ENCODE results near the gene ZNF384. TPM values are rescaled to one million over a fixed set of nuclear protein-coding genes. Genes with fewer than 3 reads are reported as not detected.

Gene ZNF384
- total and polyA plus RNA-seq, 7 donors = 22.0 to 44.9 (median 26.2) TPM

DNA sequence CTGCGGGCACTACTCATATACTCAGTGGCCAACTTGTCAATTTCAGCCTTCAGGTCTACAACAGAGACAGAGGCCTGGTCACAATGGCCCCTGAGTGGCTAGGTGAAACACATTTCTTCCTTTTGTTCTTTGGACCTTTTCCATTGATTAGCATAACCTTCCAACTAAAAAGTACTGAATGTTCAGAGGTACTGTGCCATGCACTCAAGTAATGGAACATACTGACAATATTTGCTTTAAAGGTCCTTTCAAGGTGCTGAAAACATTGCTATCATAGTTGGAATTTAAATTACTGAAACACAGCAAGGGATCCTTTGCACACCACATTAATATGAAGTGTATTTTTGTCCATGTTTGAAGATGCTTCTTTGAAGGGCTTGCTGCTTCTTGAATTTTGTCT lies 35.8 kb downstream of the ZNF384 start:
- Histone ChIP-seq H3K27ac (no peak overlapping the region), H3K4me3 (no peak overlapping the region), H3K9me3 (no peaks in the 10 kb centered on the region), H3K4me1 (no peaks in the 10 kb centered on the region), H3K27me3 (ENCODE audit: insufficient read depth in 3 of 3, low read length in 2 of 3) (no peaks in the 10 kb centered on the region), H3K36me3 (ENCODE audit: insufficient read depth in 1 of 2, low read depth in 1 of 2) (peaks cover 4 to 95% of the 10 kb centered on the region in 2 donors)
- WGBS, 3 donors = 94 to 96% (median 94%) methylated on average over 1 of the region's 1 CpG
- ATAC-seq (no peak), DNase-seq (no peak)
- intact Hi-C loops (cut with DNase I) = no loop called here
- TF ChIP-seq, protein P1, sequence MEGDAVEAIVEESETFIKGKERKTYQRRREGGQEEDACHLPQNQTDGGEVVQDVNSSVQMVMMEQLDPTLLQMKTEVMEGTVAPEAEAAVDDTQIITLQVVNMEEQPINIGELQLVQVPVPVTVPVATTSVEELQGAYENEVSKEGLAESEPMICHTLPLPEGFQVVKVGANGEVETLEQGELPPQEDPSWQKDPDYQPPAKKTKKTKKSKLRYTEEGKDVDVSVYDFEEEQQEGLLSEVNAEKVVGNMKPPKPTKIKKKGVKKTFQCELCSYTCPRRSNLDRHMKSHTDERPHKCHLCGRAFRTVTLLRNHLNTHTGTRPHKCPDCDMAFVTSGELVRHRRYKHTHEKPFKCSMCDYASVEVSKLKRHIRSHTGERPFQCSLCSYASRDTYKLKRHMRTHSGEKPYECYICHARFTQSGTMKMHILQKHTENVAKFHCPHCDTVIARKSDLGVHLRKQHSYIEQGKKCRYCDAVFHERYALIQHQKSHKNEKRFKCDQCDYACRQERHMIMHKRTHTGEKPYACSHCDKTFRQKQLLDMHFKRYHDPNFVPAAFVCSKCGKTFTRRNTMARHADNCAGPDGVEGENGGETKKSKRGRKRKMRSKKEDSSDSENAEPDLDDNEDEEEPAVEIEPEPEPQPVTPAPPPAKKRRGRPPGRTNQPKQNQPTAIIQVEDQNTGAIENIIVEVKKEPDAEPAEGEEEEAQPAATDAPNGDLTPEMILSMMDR (IDR thresholded peaks at IDR 0.05) = no peak

DNA sequence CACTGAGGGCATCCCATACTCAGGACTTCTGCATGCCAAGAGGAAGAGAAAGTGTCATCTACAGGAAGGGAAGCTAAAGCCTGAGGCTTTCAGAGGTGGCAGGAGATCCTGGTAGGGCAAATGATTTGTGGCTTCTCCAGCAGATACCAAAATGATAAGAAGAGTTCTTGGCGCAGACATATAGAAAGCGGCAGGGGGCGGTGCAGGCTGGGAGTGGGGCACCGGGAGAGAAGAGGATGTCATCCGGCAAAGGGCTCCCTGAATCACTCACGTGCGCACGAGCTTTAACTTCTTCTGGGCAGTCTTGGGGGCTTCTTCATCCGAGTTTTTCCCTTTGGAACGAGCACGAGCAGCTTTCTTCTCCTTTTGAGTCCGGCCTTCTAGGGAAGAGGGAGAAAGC lies 36.8 kb downstream of the ZNF384 start:
- ATAC-seq (no peak), DNase-seq (no peak)
- no peaks in the 10 kb centered on the region for H3K27me3 ChIP-seq (ENCODE audit: insufficient read depth in 3 of 3, low read length in 2 of 3)
- intact Hi-C loops (cut with DNase I) = no loop called here
- H3K9me3 ChIP-seq = no peaks in the 10 kb centered on the region
- no peak overlapping the region for H3K27ac ChIP-seq
- TF ChIP-seq, protein P1 (IDR thresholded peaks at IDR 0.05) = no peak
- H3K36me3 ChIP-seq (ENCODE audit: insufficient read depth in 1 of 2, low read depth in 1 of 2) = peaks cover 4 to 93% of the 10 kb centered on the region in 2 donors
- WGBS, 3 donors = 85 to 94% (median 87%) methylated on average over 11 to 12 of the region's 12 CpGs
- H3K4me3 ChIP-seq = no peak overlapping the region
- no peaks in the 10 kb centered on the region for H3K4me1 ChIP-seq

- Histone ChIP-seq H3K9me3 (no peaks in the 10 kb centered on the region), H3K27me3 (ENCODE audit: insufficient read depth in 3 of 3, low read length in 2 of 3) (no peaks in the 10 kb centered on the region), H3K4me1 (no peaks in the 10 kb centered on the region), H3K4me3 (no peak overlapping the region), H3K27ac (no peak overlapping the region), H3K36me3 (ENCODE audit: insufficient read depth in 1 of 2, low read depth in 1 of 2) (peaks cover 4 to 77% of the 10 kb centered on the region in 2 donors)
- intact Hi-C loops (cut with DNase I) = no loop called here
- ATAC-seq = no peak
- TF ChIP-seq, protein P1 (IDR thresholded peaks at IDR 0.05) = no peak
- no peak for DNase-seq
- 84 to 90% (median 85%) methylated on average over 8 of the region's 8 CpGs for WGBS, 3 donors
Observed at GRCh38 chr12:6650832-6651231, 38.3 kb downstream of the ZNF384 start.

DNA sequence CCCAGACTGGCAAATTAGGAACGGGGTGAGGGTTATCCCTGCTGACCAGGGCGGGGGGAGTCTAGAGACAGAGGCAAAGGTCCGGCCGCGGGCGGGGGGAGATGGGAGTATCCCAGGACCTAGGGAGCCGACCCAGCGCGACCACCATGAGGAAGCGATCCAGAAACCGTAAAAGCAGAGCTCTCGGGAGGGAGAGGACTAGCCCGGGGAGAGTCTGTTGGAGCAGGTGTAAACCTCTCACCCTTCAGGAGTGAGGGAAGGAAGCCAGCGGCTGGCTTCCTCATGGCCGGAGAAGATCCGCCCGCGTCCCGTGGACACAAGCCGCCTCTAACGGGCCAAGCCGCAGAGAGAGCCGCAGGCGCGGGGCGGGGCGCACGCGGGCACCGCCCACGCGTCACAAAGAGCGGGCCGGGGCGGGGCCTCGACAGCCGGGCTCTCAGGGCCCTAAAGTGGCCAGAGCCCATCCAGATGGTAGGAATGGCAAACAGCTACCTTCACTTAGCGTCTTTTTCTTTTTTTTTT lies 42.0 kb downstream of the ZNF384 start, which contains the start of gene ACRBP:
Gene ACRBP (minus strand): TSS at position 350 of the 522 bp plus-strand sequence. CDS start 66 bp downstream, at position 284.
- peak; percentile 81 to 90 for DNase-seq
- ATAC-seq = peak; percentile 93 to 98 (median 95)
- H3K4me3 ChIP-seq = peak within 1 kb of the TSS; percentile 67
- intact Hi-C loops (cut with DNase I) = no loop called here
- H3K27ac ChIP-seq = peak within 1 kb of the TSS; percentile 46
- TF ChIP-seq, protein P1 (IDR thresholded peaks at IDR 0.05) = no peak
- WGBS, 3 donors = 2 to 9% (median 7%) methylated on average over 33 to 38 of the region's 38 CpGs
- no peaks in the 10 kb centered on the region for H3K4me1 ChIP-seq
- no peaks in the 10 kb centered on the region for H3K9me3 ChIP-seq
- H3K36me3 ChIP-seq (ENCODE audit: insufficient read depth in 1 of 2, low read depth in 1 of 2) = peaks cover under 1 to 40% of the 10 kb centered on the region in 2 donors
- no peaks in the 10 kb centered on the region for H3K27me3 ChIP-seq (ENCODE audit: insufficient read depth in 3 of 3, low read length in 2 of 3)

Data from psoas muscle (tissue), 8 donors.